ENCODE measurements around the gene SPOCK3.

The SPOCK3 gene

DNA sequence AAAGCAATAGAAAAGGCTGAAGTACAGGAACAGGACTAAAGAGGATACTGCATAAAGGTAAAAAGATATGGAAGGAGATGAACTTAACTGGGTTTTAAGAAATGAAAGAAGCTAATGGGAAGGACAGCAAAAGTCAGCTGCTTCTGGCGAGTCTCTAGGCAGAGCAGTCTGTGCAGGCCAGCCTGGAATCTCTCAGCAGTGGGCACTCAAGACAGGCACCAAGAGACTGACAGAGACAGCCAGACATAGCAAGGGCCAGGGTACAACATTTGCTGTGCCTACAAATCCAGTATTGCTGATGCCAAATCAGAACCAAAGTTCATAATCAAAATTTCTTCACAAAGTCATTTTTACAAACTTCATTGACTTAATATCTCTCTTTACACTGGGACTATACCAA, 62.4 kb downstream of the SPOCK3 start:
- DNase-seq, result no peak

DNA sequence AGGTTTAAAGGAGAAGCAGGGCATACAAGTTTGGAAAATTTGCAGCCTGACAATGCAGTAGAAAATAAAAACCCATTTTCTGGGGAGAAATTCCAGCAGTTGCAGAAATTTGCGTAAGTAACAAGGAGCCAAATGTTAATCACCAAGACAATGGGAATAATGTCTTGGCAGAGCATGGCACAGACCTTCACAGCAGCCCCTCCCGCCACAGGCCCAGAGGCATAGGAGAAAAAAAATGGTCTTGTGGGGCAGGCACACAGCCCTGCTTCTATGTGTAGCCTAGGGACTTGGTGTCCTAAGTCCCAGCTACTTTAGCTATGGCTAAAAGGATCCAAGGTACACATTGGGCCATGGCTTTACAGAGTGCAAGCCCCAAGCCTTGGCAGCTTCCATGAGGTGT, 65.7 kb downstream of the SPOCK3 start:
- DNase-seq, result no peak

- no peak for DNase-seq
These were observed 83.7 kb downstream of the SPOCK3 start for GRCh38 chr4:167150587-167150986.

DNA sequence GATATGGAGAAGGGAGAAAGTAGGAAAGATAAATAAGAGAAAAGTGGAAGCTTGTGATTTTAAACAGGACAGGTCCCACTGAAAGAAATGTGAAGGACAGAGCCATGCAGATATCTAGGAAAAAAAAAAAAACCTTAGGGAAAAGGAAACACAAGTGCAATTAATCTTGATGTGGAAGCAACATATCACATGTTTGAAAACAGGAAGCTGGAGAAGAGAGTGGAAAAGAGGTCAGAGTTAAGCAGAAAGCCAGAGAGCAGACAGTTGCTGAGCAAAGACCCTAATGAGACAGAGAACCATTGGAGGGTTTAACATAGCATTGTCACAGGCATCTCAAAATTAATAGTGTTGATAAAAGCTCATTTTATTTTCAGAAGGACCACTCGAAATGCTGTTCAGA, 89.7 kb downstream of the SPOCK3 start:
- DNase-seq, result no peak

DNA sequence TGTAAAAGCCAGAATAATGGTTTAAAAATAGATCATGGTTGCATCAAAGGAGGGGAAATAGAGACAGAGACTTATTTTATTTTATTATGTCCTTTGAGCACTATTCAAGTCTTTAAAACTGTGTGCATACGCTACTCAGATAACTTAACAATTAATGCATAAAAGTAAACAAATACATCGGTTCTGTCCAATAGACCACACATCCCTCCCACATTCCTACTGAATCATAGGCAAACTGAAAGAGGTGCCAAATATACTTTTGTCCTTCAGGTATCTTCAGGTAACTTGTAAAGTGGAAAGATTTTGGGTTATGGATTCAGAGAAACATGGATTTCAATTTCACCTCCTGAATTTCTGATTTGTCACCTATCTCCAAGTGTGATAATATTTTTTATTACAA, 91.3 kb downstream of the SPOCK3 start:
- DNase-seq, result no peak

GRCh38 chr4:167136270-167136669, 98.0 kb downstream of the SPOCK3 start:
- peak; percentile 31 for DNase-seq

- DNase-seq, result no peak
These were observed 105.1 kb downstream of the SPOCK3 start for GRCh38 chr4:167129146-167129545.

DNA sequence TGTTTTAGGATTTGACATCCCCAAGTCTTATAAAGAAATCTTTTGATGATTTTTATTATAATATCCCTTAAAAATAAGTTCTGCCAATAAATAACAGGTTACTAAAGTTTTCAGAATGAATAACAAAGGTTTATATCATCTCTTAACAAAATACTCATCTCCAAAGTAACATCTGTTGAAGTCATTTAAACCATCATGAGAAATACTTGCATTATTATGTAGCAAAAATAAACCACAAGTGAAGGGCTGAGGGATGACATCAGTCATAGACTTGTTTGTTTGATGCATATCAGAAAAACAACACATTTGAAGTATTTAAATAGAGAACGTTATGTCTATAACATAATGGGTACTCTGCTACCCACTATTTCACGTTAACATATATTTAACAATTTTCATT, 114.9 kb downstream of the SPOCK3 start:
- DNase-seq, result no peak

- no peak for DNase-seq
These were observed 117.0 kb downstream of the SPOCK3 start for GRCh38 chr4:167117273-167117672.

DNA sequence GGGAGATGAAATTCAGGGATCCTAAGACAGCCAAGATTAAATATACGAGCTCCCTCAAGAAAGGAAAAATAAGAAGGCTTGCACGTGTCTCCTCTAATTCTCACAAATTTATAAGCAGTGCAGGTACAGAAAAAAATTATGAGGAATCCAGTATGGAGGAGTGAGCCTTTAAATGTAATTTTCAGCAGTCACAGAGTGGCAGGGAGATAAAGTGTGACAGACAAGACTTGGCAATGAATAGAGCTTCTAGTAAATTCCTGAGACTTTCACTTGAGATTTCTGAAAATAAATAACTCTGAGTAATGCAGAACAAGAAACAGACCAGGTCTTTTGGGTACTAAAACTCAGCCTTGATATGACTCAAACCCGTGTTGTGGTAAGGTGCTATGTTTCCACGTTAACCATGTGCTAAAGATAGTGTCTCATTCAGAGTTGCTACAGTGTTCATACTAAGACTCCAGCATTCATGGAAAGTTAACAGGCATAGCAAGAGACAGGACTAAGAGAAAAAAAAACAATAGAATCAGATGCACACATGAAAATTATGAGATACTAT, 119.8 kb downstream of the SPOCK3 start:
- DNase-seq, result peak; percentile 28

- DNase-seq, result no peak
These were observed 122.7 kb downstream of the SPOCK3 start for GRCh38 chr4:167111622-167112021.

DNA sequence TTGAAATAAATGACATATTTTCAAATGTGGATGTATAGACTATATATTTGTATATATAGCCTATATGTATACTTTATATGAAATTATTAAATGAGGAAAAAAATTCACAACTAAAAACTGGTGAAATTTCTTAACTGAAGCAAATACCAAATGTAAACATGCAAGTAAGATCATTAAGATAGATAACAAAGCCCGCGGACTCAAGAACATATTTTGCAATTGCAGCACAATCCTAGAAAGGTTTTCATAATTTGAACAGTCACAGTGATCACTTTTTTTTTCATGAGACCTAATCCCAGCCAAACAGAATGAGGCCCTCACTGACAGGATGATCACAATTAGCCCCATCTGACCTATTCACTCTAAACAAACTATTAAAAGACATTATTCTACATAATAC, 123.2 kb downstream of the SPOCK3 start:
- no peak for DNase-seq

DNA sequence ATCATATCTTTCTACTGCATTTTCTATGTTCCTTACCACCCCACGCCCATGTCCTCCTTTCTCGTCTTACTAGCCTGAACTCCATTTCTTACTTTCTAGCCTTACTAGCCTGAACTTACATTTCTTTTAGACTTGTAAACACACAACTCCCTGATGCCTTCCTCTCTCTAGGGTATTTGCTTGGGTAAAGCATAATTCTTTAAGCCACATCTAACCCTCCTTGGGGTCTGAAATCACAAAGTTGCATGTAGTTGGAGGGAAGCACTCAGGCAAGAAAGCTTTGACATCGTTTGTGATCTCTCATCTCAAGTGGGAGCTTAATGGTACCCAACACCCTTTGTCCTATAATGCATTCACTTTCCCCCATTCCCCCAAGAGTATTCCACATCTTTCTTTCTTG, 124.4 kb downstream of the SPOCK3 start:
- DNase-seq, result no peak

DNA sequence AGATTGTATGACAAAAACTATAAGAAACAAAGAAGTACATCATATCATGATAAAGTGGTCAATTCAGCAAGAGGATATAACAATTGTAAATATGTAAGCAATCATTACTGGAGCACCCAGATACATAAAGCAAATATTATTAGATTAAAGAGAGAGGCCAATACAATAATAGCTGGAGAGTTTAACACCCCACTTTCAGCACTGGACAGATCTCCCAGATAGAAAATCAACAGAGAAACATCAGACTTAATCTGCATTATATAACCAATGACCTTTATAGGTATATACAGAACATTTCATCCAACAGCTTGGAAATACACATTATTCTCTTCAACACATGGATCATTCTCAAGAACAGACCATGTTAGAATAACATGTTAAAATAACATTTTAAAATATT, 128.4 kb downstream of the SPOCK3 start:
- DNase-seq, result no peak

DNA sequence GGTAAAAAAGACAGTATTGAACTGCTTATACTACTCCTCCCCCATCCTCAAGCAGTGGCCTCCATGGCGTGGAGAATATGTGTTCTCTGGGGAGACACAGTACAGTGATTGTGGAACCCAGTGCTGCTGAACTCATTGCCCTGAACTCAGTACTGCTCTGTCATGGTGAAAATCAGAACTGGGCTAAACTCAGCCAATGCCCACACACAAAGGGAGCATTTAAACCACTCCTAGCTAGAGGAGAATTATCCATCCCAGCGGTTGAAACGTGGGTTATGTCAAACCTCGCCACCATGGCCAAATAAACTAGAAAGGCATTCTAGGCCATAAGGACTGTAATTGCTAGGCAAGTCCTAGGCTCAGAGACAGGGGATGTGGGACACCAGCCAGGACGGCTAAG, 131.8 kb downstream of the SPOCK3 start:
- DNase-seq, result no peak

DNA sequence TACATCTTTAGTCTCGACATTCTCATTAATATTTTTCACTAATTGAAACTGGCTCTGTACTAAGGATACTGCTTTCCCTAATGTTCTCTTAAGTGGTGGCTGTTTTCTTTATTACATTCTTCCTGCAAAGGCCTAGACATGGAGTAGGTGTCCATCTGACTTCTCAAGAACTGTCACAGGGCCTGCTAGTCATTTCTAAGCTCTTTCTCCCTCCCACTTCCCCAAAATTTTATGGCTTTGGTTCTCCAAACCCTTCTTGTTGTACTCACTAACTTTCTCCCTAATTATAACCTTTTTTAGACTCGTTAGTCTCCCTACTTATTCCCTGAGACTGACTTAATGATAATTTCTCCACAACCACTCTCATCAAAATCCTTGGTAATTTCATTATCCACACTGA, 133.3 kb downstream of the SPOCK3 start:
- DNase-seq, result no peak

DNA sequence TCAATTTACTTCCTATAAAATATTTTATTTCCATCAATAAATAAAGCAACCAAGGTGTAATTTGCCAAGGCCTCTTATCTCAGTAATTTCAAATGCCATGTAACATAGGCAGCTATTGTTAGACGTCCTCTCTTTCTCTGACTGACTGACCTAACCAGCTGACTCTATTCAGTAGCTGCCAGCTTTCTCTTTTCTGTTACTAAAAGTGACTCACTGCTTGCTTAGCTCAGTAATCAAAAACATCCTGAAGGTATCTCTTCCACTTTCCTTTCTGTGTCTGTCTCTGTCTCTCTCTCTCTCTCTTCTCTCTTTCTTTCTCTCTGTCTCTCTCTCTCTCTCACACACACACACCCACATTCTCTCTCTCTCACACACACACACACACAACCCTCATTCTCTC, 134.2 kb downstream of the SPOCK3 start:
- peak; percentile 24 for DNase-seq

DNA sequence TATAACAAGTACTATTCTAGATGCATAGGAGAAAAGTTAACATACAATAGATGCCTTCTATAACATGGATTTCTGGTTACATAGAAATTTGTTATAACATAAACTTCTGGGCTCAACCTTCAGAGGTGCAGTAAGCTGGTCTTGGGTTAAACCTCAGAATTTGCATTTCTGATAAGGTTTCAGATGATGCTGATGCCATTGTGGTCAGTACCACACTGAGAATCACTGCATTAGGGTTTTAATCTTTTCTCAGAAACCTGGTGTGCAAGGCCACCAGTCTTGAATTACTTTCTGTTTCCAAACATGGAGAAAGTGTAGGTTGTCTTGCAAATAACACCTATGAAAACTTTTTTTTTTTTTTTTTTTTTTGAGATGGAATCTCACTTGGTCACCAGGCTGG, 146.2 kb downstream of the SPOCK3 start:
- DNase-seq, result peak; percentile 70

DNA sequence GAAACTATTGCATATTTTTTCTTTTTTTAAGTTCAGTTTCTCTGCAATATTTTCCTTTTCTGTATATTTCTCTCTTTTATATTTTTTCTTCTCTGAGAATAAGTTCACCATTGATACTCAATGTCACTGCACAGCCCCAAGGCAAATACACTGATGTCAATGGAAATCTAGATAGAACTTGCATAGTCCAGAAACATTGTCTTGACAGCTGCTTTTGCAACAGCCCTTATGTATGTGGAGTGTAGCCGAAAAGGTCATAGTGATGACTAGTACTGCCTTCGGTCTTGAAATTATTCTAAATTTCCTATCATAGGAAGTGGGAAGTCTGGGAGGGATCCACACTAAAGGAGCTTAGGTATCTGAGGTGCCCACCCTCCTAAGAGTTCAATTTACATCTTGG, 150.0 kb downstream of the SPOCK3 start:
- DNase-seq, result no peak

- DNase-seq, result peak; percentile 95
These were observed 154.5 kb downstream of the SPOCK3 start for GRCh38 chr4:167079762-167080161.

DNA sequence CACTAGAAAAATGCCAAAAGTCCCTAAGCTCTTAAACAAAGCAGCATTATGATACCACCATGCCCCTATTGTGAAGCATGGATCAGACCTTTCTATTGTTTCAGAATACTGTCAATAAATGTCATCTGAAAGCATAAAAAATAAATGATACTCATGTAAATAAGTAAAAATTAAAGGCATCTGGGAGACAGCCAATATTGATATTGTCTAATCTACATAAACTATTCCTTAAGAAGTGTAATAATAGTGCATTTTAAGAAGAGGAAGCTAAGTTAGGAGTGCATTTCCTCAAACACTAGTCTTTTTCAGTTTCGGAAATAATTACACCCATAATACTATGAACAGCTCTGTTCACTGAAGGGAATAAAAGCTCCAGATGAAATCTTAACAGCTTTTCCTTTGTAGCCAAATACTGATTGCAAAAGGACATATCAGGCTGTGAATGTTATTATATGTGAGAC, 181.6 kb downstream of the SPOCK3 start:
- no peak for DNase-seq

DNA sequence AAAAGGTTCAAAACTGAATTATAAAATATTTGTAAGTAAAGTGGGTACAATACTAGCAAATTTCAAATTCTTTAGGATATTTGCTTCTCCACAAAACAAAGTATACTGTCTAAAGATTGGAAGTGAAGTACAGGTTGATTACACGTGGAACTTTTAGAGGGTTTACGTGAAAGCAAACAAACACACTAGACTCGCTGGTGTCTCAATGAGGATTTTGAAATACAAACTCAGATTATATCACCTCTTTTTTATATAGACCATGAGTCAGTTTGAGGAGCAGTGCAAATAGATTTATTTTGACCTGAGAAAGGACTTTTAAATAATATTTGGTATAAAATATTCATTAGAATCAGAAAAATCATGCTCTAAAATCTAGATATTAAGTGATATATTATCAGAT, 185.0 kb downstream of the SPOCK3 start:
- no peak for DNase-seq

DNA sequence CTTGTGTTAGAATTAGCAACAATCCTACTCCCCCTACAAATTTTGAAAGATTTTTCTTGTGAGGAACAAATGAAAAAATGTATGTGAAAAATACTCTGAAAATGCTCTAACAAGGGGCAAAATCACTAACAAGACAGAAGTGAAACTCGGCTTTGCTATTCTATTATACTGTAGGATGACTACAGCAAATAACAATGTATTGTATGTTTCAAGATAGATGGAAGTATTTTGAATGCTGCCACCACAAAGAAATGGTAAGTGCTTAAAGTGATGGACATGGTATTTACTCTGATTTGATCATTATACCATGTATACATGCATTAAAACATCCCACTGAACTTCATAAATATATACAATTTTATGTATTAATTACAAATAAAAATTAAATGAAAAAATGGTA, 192.8 kb downstream of the SPOCK3 start:
- no peak for DNase-seq

DNA sequence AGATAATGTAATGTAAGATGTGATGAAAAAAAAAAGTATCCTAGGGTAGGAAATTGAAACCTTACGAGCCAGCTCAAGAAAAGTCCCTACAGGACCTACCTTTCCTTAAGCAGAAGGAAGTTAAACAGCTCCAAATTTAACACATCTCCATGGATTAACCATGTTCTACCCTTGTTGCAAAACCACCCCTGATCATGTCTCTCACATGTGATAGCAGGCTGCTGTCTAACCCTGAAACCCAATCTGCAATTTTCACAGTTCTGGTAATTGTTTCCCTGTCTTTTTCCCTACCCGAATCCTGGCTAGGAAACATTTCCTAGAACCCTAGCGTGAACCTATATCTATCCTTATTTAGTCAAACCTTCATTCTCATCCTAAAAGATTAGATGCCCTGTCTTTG, 198.9 kb downstream of the SPOCK3 start:
- no peak for DNase-seq

DNA sequence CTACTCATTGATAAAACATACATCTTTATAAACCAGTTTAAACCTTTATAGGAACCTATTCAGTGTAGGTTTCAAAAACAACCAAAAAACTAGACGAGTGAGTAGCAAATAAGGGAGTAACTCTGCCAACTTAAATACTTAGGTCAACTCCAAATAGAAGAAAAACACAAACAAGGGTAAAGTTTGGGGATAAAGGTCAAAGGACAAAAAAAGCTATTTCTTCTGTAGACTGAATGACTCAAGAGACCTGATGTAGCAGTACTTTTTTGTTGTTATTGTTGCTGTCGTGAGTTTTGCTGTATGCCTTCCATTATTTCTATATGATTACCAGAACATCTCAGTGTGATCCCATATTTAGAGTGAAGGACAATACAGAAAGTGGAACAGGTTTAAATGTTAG, 199.3 kb downstream of the SPOCK3 start:
- DNase-seq, result no peak

GRCh38 chr4:167032871-167033270, 201.4 kb downstream of the SPOCK3 start:
- DNase-seq, result no peak
